Measurements from ENCODE around the gene TTC7B.

The TTC7B gene

GRCh38 chr14:90597961-90598360, 218.3 kb downstream of the TTC7B start:
- no peak for FAIRE-seq
- TF ChIP-seq TAF1 (IDR thresholded peaks at IDR 0.05; ENCODE audit: borderline replicate concordance, low read depth, low read length) (no peak), POLR2AphosphoS5 (IDR thresholded peaks at IDR 0.05; ENCODE audit: low read depth, low read length) (no peak), POLR2A (IDR thresholded peaks at IDR 0.05; ENCODE audit: low read depth, low read length) (no peak)
- no peak for DNase-seq (ENCODE audit: insufficient read length)

DNA sequence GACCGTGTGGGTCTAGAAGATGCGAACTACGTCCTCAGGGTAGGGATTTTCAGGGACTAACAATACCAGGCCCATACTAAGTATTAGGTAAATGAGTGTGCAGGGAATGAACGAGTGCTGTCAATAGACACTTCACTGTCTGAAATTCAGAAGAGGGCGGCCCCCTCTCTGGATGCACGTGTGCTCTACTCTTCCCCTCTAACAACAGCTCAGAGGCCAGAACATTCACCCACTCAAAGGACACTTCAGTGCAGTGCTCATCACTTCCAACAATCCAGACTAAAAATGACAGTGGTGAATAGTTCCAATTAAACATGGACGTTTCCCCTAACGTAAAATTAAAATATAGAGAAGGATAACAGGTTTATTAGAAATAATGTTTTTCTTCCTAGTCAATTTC, 219.5 kb downstream of the TTC7B start:
- no peak for FAIRE-seq

GRCh38 chr14:90593254-90594040, 222.8 kb downstream of the TTC7B start:
- no peak for TF ChIP-seq TAF1 (IDR thresholded peaks at IDR 0.05; ENCODE audit: borderline replicate concordance, low read depth, low read length)

More for the DNA sequence above, 219.5 kb downstream of the TTC7B start:
- no peak for DNase-seq (ENCODE audit: insufficient read length)
- TF ChIP-seq POLR2AphosphoS5 (IDR thresholded peaks at IDR 0.05; ENCODE audit: low read depth, low read length): no peak
- no peak for TF ChIP-seq TAF1 (IDR thresholded peaks at IDR 0.05; ENCODE audit: borderline replicate concordance, low read depth, low read length)
- TF ChIP-seq POLR2A (IDR thresholded peaks at IDR 0.05; ENCODE audit: low read depth, low read length): no peak

GRCh38 chr14:90592655-90593054, 223.6 kb downstream of the TTC7B start:
- DNase-seq (ENCODE audit: insufficient read length) (no peak), FAIRE-seq (no peak)
- no peak for TF ChIP-seq POLR2A (IDR thresholded peaks at IDR 0.05; ENCODE audit: low read depth, low read length)

More at GRCh38 chr14:90593254-90594040, 222.8 kb downstream of the TTC7B start:
- FAIRE-seq: no peak
- DNase-seq (ENCODE audit: insufficient read length): no peak

GRCh38 chr14:90587918-90588317, 228.3 kb downstream of the TTC7B start:
- FAIRE-seq (no peak), DNase-seq (ENCODE audit: insufficient read length) (no peak)
- TF ChIP-seq POLR2AphosphoS5 (IDR thresholded peaks at IDR 0.05; ENCODE audit: low read depth, low read length): no peak
- TF ChIP-seq TAF1 (IDR thresholded peaks at IDR 0.05; ENCODE audit: borderline replicate concordance, low read depth, low read length): no peak
- TF ChIP-seq POLR2A (IDR thresholded peaks at IDR 0.05; ENCODE audit: low read depth, low read length): no peak

- DNase-seq (ENCODE audit: insufficient read length) (no peak), FAIRE-seq (no peak)
- TF ChIP-seq POLR2A (IDR thresholded peaks at IDR 0.05; ENCODE audit: low read depth, low read length) (no peak), TAF1 (IDR thresholded peaks at IDR 0.05; ENCODE audit: borderline replicate concordance, low read depth, low read length) (no peak), POLR2AphosphoS5 (IDR thresholded peaks at IDR 0.05; ENCODE audit: low read depth, low read length) (no peak)
Observed at GRCh38 chr14:90587252-90587910, 228.8 kb downstream of the TTC7B start.

DNA sequence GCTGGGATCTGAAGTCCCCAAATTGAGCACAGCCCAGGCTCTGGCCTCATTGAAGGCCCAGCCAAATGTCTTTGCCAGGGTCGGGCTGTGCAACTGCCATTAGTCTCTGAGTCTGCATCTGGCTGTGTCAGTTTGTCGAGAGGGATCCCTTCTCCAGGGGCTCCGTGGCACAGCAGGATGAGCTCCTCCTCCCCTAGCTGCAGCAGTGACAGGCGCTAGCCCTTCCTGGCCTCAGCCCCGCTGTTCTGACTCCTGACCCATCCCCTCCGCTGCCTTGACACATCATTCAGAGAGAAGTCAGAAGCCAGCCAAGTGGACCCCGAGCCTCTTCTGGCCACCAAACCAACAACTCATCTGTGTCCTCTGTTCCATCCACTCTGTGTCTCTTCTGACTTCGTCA, 231.1 kb downstream of the TTC7B start:
- DNase-seq (ENCODE audit: insufficient read length): no peak
- FAIRE-seq: no peak
- TF ChIP-seq TAF1 (IDR thresholded peaks at IDR 0.05; ENCODE audit: borderline replicate concordance, low read depth, low read length): no peak
- no peak for TF ChIP-seq POLR2AphosphoS5 (IDR thresholded peaks at IDR 0.05; ENCODE audit: low read depth, low read length)
- no peak for TF ChIP-seq POLR2A (IDR thresholded peaks at IDR 0.05; ENCODE audit: low read depth, low read length)

- FAIRE-seq (no peak), DNase-seq (ENCODE audit: insufficient read length) (no peak)
- no peak for TF ChIP-seq TAF1 (IDR thresholded peaks at IDR 0.05; ENCODE audit: borderline replicate concordance, low read depth, low read length)
- no peak for TF ChIP-seq POLR2A (IDR thresholded peaks at IDR 0.05; ENCODE audit: low read depth, low read length)
- no peak for TF ChIP-seq POLR2AphosphoS5 (IDR thresholded peaks at IDR 0.05; ENCODE audit: low read depth, low read length)
Observed at GRCh38 chr14:90583916-90584605, 232.2 kb downstream of the TTC7B start.

GRCh38 chr14:90583427-90583826, 232.8 kb downstream of the TTC7B start:
- TF ChIP-seq POLR2AphosphoS5 (IDR thresholded peaks at IDR 0.05; ENCODE audit: low read depth, low read length): no peak
- TF ChIP-seq POLR2A (IDR thresholded peaks at IDR 0.05; ENCODE audit: low read depth, low read length): no peak
- no peak for TF ChIP-seq TAF1 (IDR thresholded peaks at IDR 0.05; ENCODE audit: borderline replicate concordance, low read depth, low read length)
- FAIRE-seq (no peak), DNase-seq (ENCODE audit: insufficient read length) (no peak)

- DNase-seq (ENCODE audit: insufficient read length) (no peak), FAIRE-seq (no peak)
- TF ChIP-seq POLR2A (IDR thresholded peaks at IDR 0.05; ENCODE audit: low read depth, low read length) (no peak), POLR2AphosphoS5 (IDR thresholded peaks at IDR 0.05; ENCODE audit: low read depth, low read length) (no peak), TAF1 (IDR thresholded peaks at IDR 0.05; ENCODE audit: borderline replicate concordance, low read depth, low read length) (no peak)
Observed at GRCh38 chr14:90582166-90582565, 234.1 kb downstream of the TTC7B start.

- TF ChIP-seq TAF1 (IDR thresholded peaks at IDR 0.05; ENCODE audit: borderline replicate concordance, low read depth, low read length) (no peak), POLR2AphosphoS5 (IDR thresholded peaks at IDR 0.05; ENCODE audit: low read depth, low read length) (no peak)
Observed at GRCh38 chr14:90581745-90582144, 234.5 kb downstream of the TTC7B start.

More at GRCh38 chr14:90581745-90582144, 234.5 kb downstream of the TTC7B start:
- FAIRE-seq (no peak), DNase-seq (ENCODE audit: insufficient read length) (no peak)
